Endothelial cell of umbilical vein (primary cell): ENCODE measurements around the gene PODNL1. TPM values are rescaled to one million over a fixed set of nuclear protein-coding genes. Genes with fewer than 3 reads are reported as not detected.

Experiments
- BruUV-seq: library from RNA; stranded (reverse); fragments of 400-500 nt; replicated peaks from 2 replicates; lab custom pipeline; 2021; lab: Mats Ljungman, UMichigan
- CTCF ChIA-PET: fragments of 300-600, 350-600 bp; sonication (Branson Sonifier 250); formaldehyde crosslinking; loops from one replicate; lab custom pipeline; 2021; ENCODE audit warnings: antibody characterized with exemption, inconsistent platforms; lab: Charles Lee
- POLR2A ChIA-PET: fragments of 300-600, 350-600 bp; sonication (Branson Sonifier 250); formaldehyde crosslinking; loops from one replicate; lab custom pipeline; 2021; ENCODE audit warnings: antibody characterized with exemption, inconsistent platforms; lab: Charles Lee
- DNase-seq: peaks from one replicate; pipeline ENCODE4 v3.0.0-alpha.2; 2011; ENCODE audit warnings: low read depth, low spot score
- FAIRE-seq: peaks from 2 replicates; lab custom pipeline; 2011; peaks lifted over from hg19 to GRCh38; lab: Jason Lieb, UNC
- H2AFZ ChIP-seq: 2 replicates; pipeline ENCODE4 v1.6.0; 2012; ENCODE audit warnings: low read depth, low read length, control low read depth, inconsistent platforms
- H3K27ac ChIP-seq: 2 replicates; pipeline ENCODE4 v1.5.1; 2011; ENCODE audit warnings: low read depth, mild to moderate bottlenecking, control low read depth, low read length, moderate library complexity; ENCODE audit not compliant: insufficient read depth
- H3K27me3 ChIP-seq, 2 experiments: 2 replicates each; pipeline versions ENCODE4 v1.6.0 to v1.6.1; 2011; ENCODE audit warnings: low read length in 2 of 2, mixed read lengths in 1 of 2; ENCODE audit not compliant: control insufficient read depth in 2 of 2, insufficient read depth in 2 of 2
- H3K36me3 ChIP-seq, 2 experiments: 2 replicates in 1 of 2; 3 replicates in 1 of 2; pipeline ENCODE4 v1.5.1; 2011; ENCODE audit warnings: low read length in 2 of 2, mild to moderate bottlenecking in 1 of 2, moderate library complexity in 1 of 2; ENCODE audit not compliant: control insufficient read depth in 2 of 2, insufficient read depth in 2 of 2; ENCODE audit errors: extremely low read depth in 1 of 2
- H3K4me1 ChIP-seq: 3 replicates; pipeline ENCODE4 v1.5.1; 2011; ENCODE audit warnings: mild to moderate bottlenecking, low read length; ENCODE audit not compliant: control insufficient read depth, insufficient read depth; ENCODE audit errors: extremely low read depth
- H3K4me2 ChIP-seq: 2 replicates; pipeline ENCODE4 v1.6.1; 2011; ENCODE audit warnings: low read length, control low read depth, mixed read lengths; ENCODE audit not compliant: insufficient read depth
- H3K4me3 ChIP-seq, 3 experiments: fragments of 200-600 bp in 1 of 3; sonication (generic), shearing (Covaris generic) in 1 of 3; replicated peaks in 1 of 3; 2 replicates each; pipeline ENCODE4 v1.5.1; 2011 to 2016; ENCODE audit warnings: control low read depth in 3 of 3, low read length in 3 of 3, mild to moderate bottlenecking in 2 of 3, inconsistent platforms in 1 of 3, low read depth in 1 of 3, moderate library complexity in 1 of 3; ENCODE audit not compliant: insufficient read depth in 1 of 3
- H3K79me2 ChIP-seq: 2 replicates; pipeline ENCODE4 v1.6.0; 2012; ENCODE audit warnings: low read length, inconsistent platforms; ENCODE audit not compliant: control insufficient read depth, insufficient read depth
- H3K9ac ChIP-seq: replicated peaks from 2 replicates; pipeline ENCODE3; 2011; ENCODE audit warnings: low read length, control low read depth; ENCODE audit not compliant: insufficient read depth; ENCODE audit errors: extremely low read depth
- H3K9me1 ChIP-seq: replicated peaks from 3 replicates; pipeline ENCODE4 v1.6.0; 2011; ENCODE audit warnings: mild to moderate bottlenecking, low read length; ENCODE audit not compliant: control insufficient read depth, insufficient read depth; ENCODE audit errors: extremely low read depth
- H3K9me3 ChIP-seq: replicated peaks from 2 replicates; pipeline ENCODE4 v1.5.1; 2012; ENCODE audit warnings: low read length, inconsistent platforms; ENCODE audit not compliant: control insufficient read depth, insufficient read depth
- H4K20me1 ChIP-seq: replicated peaks from 2 replicates; pipeline ENCODE3; 2011; ENCODE audit warnings: mild to moderate bottlenecking, low read length; ENCODE audit not compliant: control insufficient read depth, insufficient read depth; ENCODE audit errors: extremely low read depth
- CTCF ChIP-seq, 2 donors: IDR thresholded peaks; 1 replicate in 1 of 2; 2 replicates in 1 of 2; pipeline ENCODE4 v1.5.1; 2011; ENCODE audit warnings: low read length in 2 of 2, mild to moderate bottlenecking in 2 of 2, moderate library complexity in 2 of 2, control low read depth in 1 of 2, inconsistent platforms in 1 of 2, low read depth in 1 of 2; ENCODE audit not compliant: insufficient read depth in 1 of 2; ENCODE audit errors: extremely low read depth in 1 of 2
- FOS ChIP-seq: IDR thresholded peaks from 2 replicates; pipeline ENCODE4 v1.6.1; 2011; ENCODE audit warnings: mild to moderate bottlenecking, low read length, moderate library complexity, borderline replicate concordance; ENCODE audit not compliant: insufficient read depth
- dilution Hi-C: fragments of 300-500 bp; cut with MboI; formaldehyde crosslinking; loops from one replicate; pipeline ENCODE4 v1.15.0; 2019; ENCODE audit warnings: low sequenced_read_pairs; ENCODE audit not compliant: extremely low pct_ligation_motif_present
- intact Hi-C: fragments of 100-400 bp; cut with micrococcal nuclease; formaldehyde crosslinking; loops from one replicate; pipeline ENCODE4 v1.10.0; 2022
- polyA plus RNA-seq, 4 experiments: library from polyadenylated mRNA; depleted of rRNA in 3 of 4; stranded (reverse) in 3 of 4; unstranded in 1 of 4; fragments of >200 nt; gene quantifications; 2 replicates each; pipeline versions ENCODE4 v1.2.1 to v1.2.3, GENCODE V29; 2011 to 2012; ENCODE audit warnings: missing spikeins in 1 of 4
- total RNA-seq: library from RNA; stranded (reverse); gene quantifications from 2 replicates; pipeline ENCODE4 v1.2.3, GENCODE V29; 2021

PODNL1 gene
- total and polyA plus RNA-seq, 2 donors (not counting 3 experiments of a cell fraction or from before 2014, with no cell fraction given): 0.21 TPM; not detected in 1

- FAIRE-seq (no peak), DNase-seq (no peak)
- POLR2A ChIA-PET: no interaction called here
- intact Hi-C loops (loop anchor here (5.0 kb wide), 2 partner anchors 172 to 462 kb away; no protein-coding TSS in a partner anchor), dilution Hi-C loops (no loop called here)
- Histone ChIP-seq H3K9me3 (no peaks in the 10 kb centered on the region), H3K36me3 (no peaks in the 10 kb centered on the region), H3K79me2 (no peaks in the 10 kb centered on the region), H4K20me1 (no peaks in the 10 kb centered on the region), H3K27ac (no peak overlapping the region), H3K4me1 (peaks cover 5% of the 10 kb centered on the region), H3K9ac (no peak overlapping the region), H3K9me1 (no peaks in the 10 kb centered on the region), H3K27me3 (no peaks in the 10 kb centered on the region), H3K4me3 (no peak overlapping the region), H3K4me2 (no peak overlapping the region), H2AFZ (no peak overlapping the region)
- TF ChIP-seq FOS (no peak), CTCF (IDR thresholded peaks at IDR 0.05; ENCODE audit: extremely low read depth in 1 of 2, insufficient read depth in 1 of 2, low read depth in 1 of 2, low read length in 2 of 2) (no peak)
- CTCF ChIA-PET: interaction anchor here (0.7 to 1.6 kb wide), 6 partner anchors 12 to 251 kb away, joined by 3 to 5 read pairs (median 4); partner anchors contain the start of gene ASF1B
- BruUV-seq: no TSS peak
Measured at GRCh38 chr19:13884726-13885591, 53.3 kb downstream of the PODNL1 start.
